ENCODE results near the gene LEKR1. TPM values are rescaled to one million over a fixed set of nuclear protein-coding genes. Genes with fewer than 3 reads are reported as not detected.

LEKR1 gene
- total RNA-seq, 1 donor = 0.36 TPM

DNA sequence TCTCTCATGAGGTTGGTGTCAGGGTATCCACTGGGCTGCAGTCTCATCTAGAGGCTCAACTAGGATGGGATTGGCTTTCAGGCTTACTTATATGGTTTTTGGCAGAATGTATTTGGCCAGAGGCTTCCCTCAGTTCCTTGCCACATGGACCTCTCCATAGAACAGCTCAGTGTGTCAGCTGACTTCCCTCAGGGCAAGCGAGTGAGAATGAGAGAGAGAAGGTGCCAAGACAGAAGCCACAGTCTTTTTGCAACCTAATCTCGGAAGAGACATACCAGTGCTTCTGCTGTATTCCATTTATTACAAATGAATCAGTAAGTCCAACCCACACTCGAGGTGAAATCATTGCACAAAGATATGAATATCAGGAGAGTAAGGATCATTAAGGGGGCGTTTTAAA, 204.6 kb downstream of the LEKR1 start:
- H2AFZ ChIP-seq (ENCODE audit: low read length) = no peak overlapping the region
- no peak overlapping the region for H3K4me2 ChIP-seq (ENCODE audit: insufficient read depth, low read length)
- no peaks in the 10 kb centered on the region for H3K36me3 ChIP-seq (ENCODE audit: insufficient read depth, low read length)
- no peak overlapping the region for H3K27ac ChIP-seq (ENCODE audit: low read depth, low read length)
- no peaks in the 10 kb centered on the region for H3K79me2 ChIP-seq (ENCODE audit: insufficient read depth, low read length)
- no peak for DNase-seq (ENCODE audit: insufficient read length, low spot score, missing footprints)
- H3K27me3 ChIP-seq (ENCODE audit: insufficient read depth, low read length) = no peaks in the 10 kb centered on the region
- H3K4me1 ChIP-seq (ENCODE audit: insufficient read depth, low read length) = no peaks in the 10 kb centered on the region
- no peaks in the 10 kb centered on the region for H3K9me3 ChIP-seq (ENCODE audit: low read depth, low read length)
- no peak for TF ChIP-seq CTCF (IDR thresholded peaks at IDR 0.05; ENCODE audit: extremely low read depth, low read depth, low read length)
- no peak overlapping the region for H3K4me3 ChIP-seq (ENCODE audit: insufficient read depth, low read length)
- no peaks in the 10 kb centered on the region for H4K20me1 ChIP-seq (ENCODE audit: insufficient read depth, low read length)

DNA sequence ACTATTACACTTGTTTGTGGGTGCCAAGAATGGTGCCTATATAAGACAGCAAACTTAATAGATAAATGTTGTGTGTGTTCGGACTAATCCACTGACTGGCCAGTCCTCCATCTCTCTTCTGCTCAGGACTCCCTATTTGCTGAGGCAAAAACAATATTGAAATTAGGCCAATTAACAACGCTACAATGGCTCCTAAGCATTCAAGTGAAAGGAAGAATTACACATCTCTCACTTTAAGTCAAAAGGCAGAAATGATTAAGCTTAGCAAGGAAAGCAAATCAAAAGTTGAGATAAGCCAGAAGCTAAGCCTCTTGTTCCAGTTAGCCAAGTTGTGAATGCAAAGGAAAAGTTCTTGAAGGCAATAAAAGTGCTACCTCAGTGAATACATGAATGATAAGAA, 206.8 kb downstream of the LEKR1 start:
- H3K9me3 ChIP-seq (ENCODE audit: low read depth, low read length) = no peaks in the 10 kb centered on the region
- no peak overlapping the region for H3K4me2 ChIP-seq (ENCODE audit: insufficient read depth, low read length)
- H3K27ac ChIP-seq (ENCODE audit: low read depth, low read length) = no peak overlapping the region
- no peak for TF ChIP-seq CTCF (IDR thresholded peaks at IDR 0.05; ENCODE audit: extremely low read depth, low read depth, low read length)
- H3K36me3 ChIP-seq (ENCODE audit: insufficient read depth, low read length) = no peaks in the 10 kb centered on the region
- no peak overlapping the region for H3K4me3 ChIP-seq (ENCODE audit: insufficient read depth, low read length)
- no peaks in the 10 kb centered on the region for H3K4me1 ChIP-seq (ENCODE audit: insufficient read depth, low read length)
- no peaks in the 10 kb centered on the region for H3K79me2 ChIP-seq (ENCODE audit: insufficient read depth, low read length)
- peaks cover 3% of the 10 kb centered on the region for H3K27me3 ChIP-seq (ENCODE audit: insufficient read depth, low read length)
- H2AFZ ChIP-seq (ENCODE audit: low read length) = no peak overlapping the region
- H4K20me1 ChIP-seq (ENCODE audit: insufficient read depth, low read length) = no peaks in the 10 kb centered on the region
- no peak for DNase-seq (ENCODE audit: insufficient read length, low spot score, missing footprints)

- H3K9me3 ChIP-seq (ENCODE audit: low read depth, low read length) = no peaks in the 10 kb centered on the region
- no peak for TF ChIP-seq CTCF (IDR thresholded peaks at IDR 0.05; ENCODE audit: extremely low read depth, low read depth, low read length)
Measured at GRCh38 chr3:157040456-157040855, 214.3 kb downstream of the LEKR1 start.

DNA sequence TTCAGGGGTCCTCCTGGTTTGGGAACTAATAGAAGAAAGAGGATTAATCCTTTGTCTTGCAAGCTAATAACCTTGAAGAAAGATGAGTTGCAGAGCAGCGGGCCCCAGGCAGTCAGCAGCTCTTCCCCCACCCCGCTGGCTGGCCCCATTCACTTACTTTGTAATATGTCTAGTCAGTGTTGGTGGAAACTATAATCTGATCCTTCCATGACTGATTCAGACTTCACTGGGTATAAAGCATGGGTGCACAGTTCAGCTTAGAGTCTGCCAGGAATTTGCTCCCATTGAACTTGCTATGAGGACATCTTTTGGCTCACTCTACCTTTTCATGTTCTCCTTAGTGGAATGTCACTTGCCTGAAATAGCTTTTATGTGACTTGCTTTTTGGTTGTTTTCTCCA, 216.1 kb downstream of the LEKR1 start:
- DNase-seq (ENCODE audit: insufficient read length, low spot score, missing footprints) = no peak
- Histone ChIP-seq H3K27me3 (ENCODE audit: insufficient read depth, low read length) (peaks cover 7% of the 10 kb centered on the region), H3K4me3 (ENCODE audit: insufficient read depth, low read length) (no peak overlapping the region), H4K20me1 (ENCODE audit: insufficient read depth, low read length) (no peaks in the 10 kb centered on the region), H3K9me3 (ENCODE audit: low read depth, low read length) (no peaks in the 10 kb centered on the region), H3K79me2 (ENCODE audit: insufficient read depth, low read length) (no peaks in the 10 kb centered on the region), H3K4me1 (ENCODE audit: insufficient read depth, low read length) (no peaks in the 10 kb centered on the region), H3K27ac (ENCODE audit: low read depth, low read length) (no peak overlapping the region), H3K36me3 (ENCODE audit: insufficient read depth, low read length) (no peaks in the 10 kb centered on the region), H2AFZ (ENCODE audit: low read length) (no peak overlapping the region), H3K4me2 (ENCODE audit: insufficient read depth, low read length) (no peak overlapping the region)
- no peak for TF ChIP-seq CTCF (IDR thresholded peaks at IDR 0.05; ENCODE audit: extremely low read depth, low read depth, low read length)

More at GRCh38 chr3:157040456-157040855, 214.3 kb downstream of the LEKR1 start:
- Histone ChIP-seq H3K4me2 (ENCODE audit: insufficient read depth, low read length) (no peak overlapping the region), H2AFZ (ENCODE audit: low read length) (no peak overlapping the region), H3K36me3 (ENCODE audit: insufficient read depth, low read length) (no peaks in the 10 kb centered on the region), H4K20me1 (ENCODE audit: insufficient read depth, low read length) (no peaks in the 10 kb centered on the region), H3K27ac (ENCODE audit: low read depth, low read length) (no peak overlapping the region), H3K4me3 (ENCODE audit: insufficient read depth, low read length) (no peak overlapping the region), H3K4me1 (ENCODE audit: insufficient read depth, low read length) (no peaks in the 10 kb centered on the region), H3K27me3 (ENCODE audit: insufficient read depth, low read length) (peaks cover 4% of the 10 kb centered on the region), H3K79me2 (ENCODE audit: insufficient read depth, low read length) (no peaks in the 10 kb centered on the region)
- no peak for DNase-seq (ENCODE audit: insufficient read length, low spot score, missing footprints)
